Measurements from ENCODE around the gene HSPB9.

The HSPB9 gene

GRCh38 chr17:42118126-42118510, 4.5 kb upstream of the HSPB9 start:
- TF ChIP-seq TEAD4 (IDR thresholded peaks at IDR 0.05) (no peak), USF1 (IDR thresholded peaks at IDR 0.05) (no peak), MAX (IDR thresholded peaks at IDR 0.05) (no peak), CREB1 (IDR thresholded peaks at IDR 0.05; ENCODE audit: low read depth) (no peak), ZBTB7A (IDR thresholded peaks at IDR 0.05; ENCODE audit: low read depth) (no peak), NFIC (IDR thresholded peaks at IDR 0.05) (no peak), TCF12 (IDR thresholded peaks at IDR 0.05; ENCODE audit: low read depth) (no peak), YY1 (IDR thresholded peaks at IDR 0.05; ENCODE audit: low read depth) (no peak), TAF1 (IDR thresholded peaks at IDR 0.05; ENCODE audit: low read depth) (no peak), RAD21 (IDR thresholded peaks at IDR 0.05; ENCODE audit: low read depth) (no peak)

- TF ChIP-seq CEBPB (IDR thresholded peaks at IDR 0.05) (no peak), TEAD4 (IDR thresholded peaks at IDR 0.05) (no peak), RAD21 (IDR thresholded peaks at IDR 0.05; ENCODE audit: low read depth) (peak; percentile 60), FOXM1 (IDR thresholded peaks at IDR 0.05; ENCODE audit: borderline replicate concordance, low read depth) (no peak), CREB1 (IDR thresholded peaks at IDR 0.05; ENCODE audit: low read depth) (no peak), ZBTB7A (IDR thresholded peaks at IDR 0.05; ENCODE audit: low read depth) (no peak)
Measured at GRCh38 chr17:42118545-42118944, 4.1 kb upstream of the HSPB9 start.

- TF ChIP-seq TCF12 (IDR thresholded peaks at IDR 0.05; ENCODE audit: low read depth) (no peak), USF1 (IDR thresholded peaks at IDR 0.05) (no peak), EP300 (IDR thresholded peaks at IDR 0.05; ENCODE audit: borderline replicate concordance) (no peak)
Measured at GRCh38 chr17:42119301-42119700, 3.3 kb upstream of the HSPB9 start.

GRCh38 chr17:42120161-42120769, 2.3 kb upstream of the HSPB9 start:
- no peak for TF ChIP-seq FOXM1 (IDR thresholded peaks at IDR 0.05; ENCODE audit: borderline replicate concordance, low read depth)
- TF ChIP-seq TAF1 (IDR thresholded peaks at IDR 0.05; ENCODE audit: low read depth) = no peak
- TF ChIP-seq NFIC (IDR thresholded peaks at IDR 0.05) = no peak
- no peak for TF ChIP-seq MAX (IDR thresholded peaks at IDR 0.05)
- no peak for TF ChIP-seq ZBTB7A (IDR thresholded peaks at IDR 0.05; ENCODE audit: low read depth)
- no peak for TF ChIP-seq CREB1 (IDR thresholded peaks at IDR 0.05; ENCODE audit: low read depth)
- TF ChIP-seq EGR1 (IDR thresholded peaks at IDR 0.05) = no peak
- TF ChIP-seq TCF12 (IDR thresholded peaks at IDR 0.05; ENCODE audit: low read depth) = no peak
- no peak for TF ChIP-seq RAD21 (IDR thresholded peaks at IDR 0.05; ENCODE audit: low read depth)
- TF ChIP-seq REST (IDR thresholded peaks at IDR 0.05; ENCODE audit: low read depth) = no peak
- TF ChIP-seq EP300 (IDR thresholded peaks at IDR 0.05; ENCODE audit: borderline replicate concordance) = no peak
- TF ChIP-seq CEBPB (IDR thresholded peaks at IDR 0.05) = no peak
- no peak for TF ChIP-seq TEAD4 (IDR thresholded peaks at IDR 0.05)
- no peak for TF ChIP-seq USF1 (IDR thresholded peaks at IDR 0.05)
- TF ChIP-seq YY1 (IDR thresholded peaks at IDR 0.05; ENCODE audit: low read depth) = no peak

GRCh38 chr17:42120770-42121769, 1.5 kb upstream of the HSPB9 start, which contains the start of gene KAT2A:
Gene KAT2A, minus strand, starts transcription at chr17:42121367. Its CDS starts 63 bp downstream, at chr17:42121304.
- TF ChIP-seq EGR1 (IDR thresholded peaks at IDR 0.05) = 0 out of 2 replicates have a peak, but pooled peaks have one; percentile 18
- TF ChIP-seq YY1 (IDR thresholded peaks at IDR 0.05; ENCODE audit: low read depth) = peak; percentile 79; the same call in 1 of the 2 replicates
- 0 out of 2 replicates have a peak, but pooled peaks have one; percentile 10 for TF ChIP-seq TEAD4 (IDR thresholded peaks at IDR 0.05)
- TF ChIP-seq MAX (IDR thresholded peaks at IDR 0.05) = peak; percentile 90
- no peak for TF ChIP-seq CREB1 (IDR thresholded peaks at IDR 0.05; ENCODE audit: low read depth)
- no peak for TF ChIP-seq RAD21 (IDR thresholded peaks at IDR 0.05; ENCODE audit: low read depth)
- TF ChIP-seq TAF1 (IDR thresholded peaks at IDR 0.05; ENCODE audit: low read depth) = peak; percentile 66; the same call in 1 of the 2 replicates

GRCh38 chr17:42124256-42124655, 1.7 kb downstream of the HSPB9 start:
- TF ChIP-seq EGR1 (IDR thresholded peaks at IDR 0.05) = no peak
- no peak for TF ChIP-seq CEBPB (IDR thresholded peaks at IDR 0.05)
- TF ChIP-seq NFIC (IDR thresholded peaks at IDR 0.05) = no peak
- no peak for TF ChIP-seq TAF1 (IDR thresholded peaks at IDR 0.05; ENCODE audit: low read depth)
- TF ChIP-seq REST (IDR thresholded peaks at IDR 0.05; ENCODE audit: low read depth) = no peak
- no peak for TF ChIP-seq RAD21 (IDR thresholded peaks at IDR 0.05; ENCODE audit: low read depth)
- TF ChIP-seq TEAD4 (IDR thresholded peaks at IDR 0.05) = no peak
- TF ChIP-seq EP300 (IDR thresholded peaks at IDR 0.05; ENCODE audit: borderline replicate concordance) = no peak
- no peak for TF ChIP-seq TCF12 (IDR thresholded peaks at IDR 0.05; ENCODE audit: low read depth)
- no peak for TF ChIP-seq YY1 (IDR thresholded peaks at IDR 0.05; ENCODE audit: low read depth)
- no peak for TF ChIP-seq USF1 (IDR thresholded peaks at IDR 0.05)
- no peak for TF ChIP-seq CREB1 (IDR thresholded peaks at IDR 0.05; ENCODE audit: low read depth)
- TF ChIP-seq ZBTB7A (IDR thresholded peaks at IDR 0.05; ENCODE audit: low read depth) = no peak
- TF ChIP-seq FOXM1 (IDR thresholded peaks at IDR 0.05; ENCODE audit: borderline replicate concordance, low read depth) = no peak
- no peak for TF ChIP-seq MAX (IDR thresholded peaks at IDR 0.05)

Data from Ishikawa (cell line).